Fibroblast of peridontal ligament (primary cell): ENCODE measurements around the gene IL27RA.
A peak's percentile ranks its signal among the peaks of the same experiment; 100 is the strongest.

ENCODE experiments used
- DNase-seq: peaks from one replicate; pipeline ENCODE4 v3.0.0-alpha.2; 2010; ENCODE audit errors: extremely low read depth

IL27RA gene

GRCh38 chr19:14031719-14032480 lies at the start of gene IL27RA:
TSS of gene IL27RA (plus strand) at chr19:14031762. CDS start at chr19:14031873, 111 bp downstream.
- DNase-seq, result no peak

GRCh38 chr19:13981988-13982501 lies 49.5 kb upstream of the IL27RA start:
- DNase-seq, result no peak

- DNase-seq, result no peak
Measured at GRCh38 chr19:13982773-13983172, 48.8 kb upstream of the IL27RA start.

GRCh38 chr19:13983213-13983889 lies 48.2 kb upstream of the IL27RA start:
- no peak for DNase-seq

- DNase-seq, result no peak
Measured at GRCh38 chr19:13984186-13984585, 47.4 kb upstream of the IL27RA start.

- no peak for DNase-seq
Measured at GRCh38 chr19:13984875-13985741, 46.5 kb upstream of the IL27RA start.

GRCh38 chr19:13985771-13986347 lies 45.7 kb upstream of the IL27RA start:
- DNase-seq, result no peak

- DNase-seq, result peak; percentile 33
Measured at GRCh38 chr19:13986348-13986904, 45.1 kb upstream of the IL27RA start.

- no peak for DNase-seq
Measured at GRCh38 chr19:13987101-13987890, 44.3 kb upstream of the IL27RA start.

- DNase-seq, result no peak
Measured at GRCh38 chr19:13989487-13989886, 42.1 kb upstream of the IL27RA start.

GRCh38 chr19:13990085-13990484 lies 41.5 kb upstream of the IL27RA start:
- no peak for DNase-seq

GRCh38 chr19:13992025-13992424 lies 39.5 kb upstream of the IL27RA start:
- no peak for DNase-seq

- DNase-seq, result peak; percentile 18
Measured at GRCh38 chr19:13993590-13994300, 37.8 kb upstream of the IL27RA start.

GRCh38 chr19:13995017-13995728 lies 36.4 kb upstream of the IL27RA start:
- peak; percentile 70 for DNase-seq

GRCh38 chr19:13995878-13996765 lies 35.4 kb upstream of the IL27RA start:
- no peak for DNase-seq

- no peak for DNase-seq
Measured at GRCh38 chr19:13996928-13997630, 34.5 kb upstream of the IL27RA start.

GRCh38 chr19:13997631-13997962 lies 34.0 kb upstream of the IL27RA start:
- DNase-seq, result no peak

- DNase-seq, result no peak
Measured at GRCh38 chr19:13998426-13998825, 33.1 kb upstream of the IL27RA start.
